ENCODE results near the gene PLEKHO2.
"Not testable (repeated sequence)": the region's sequence is repeated elsewhere in the genome, so short reads cannot be mapped to it uniquely, and the experiment has no call there.

PLEKHO2 gene

GRCh38 chr15:64841344-64842095, at the start of gene PLEKHO2:
Gene PLEKHO2 (plus strand): TSS chr15:64841915. CDS start chr15:64842017, 102 bp downstream.
- peak; percentile 97 for DNase-seq

- DNase-seq, result no peak
These were observed 49.4 kb upstream of the PLEKHO2 start for GRCh38 chr15:64792282-64792681.

GRCh38 chr15:64795299-64795698, 46.4 kb upstream of the PLEKHO2 start:
- not testable (repeated sequence) for DNase-seq

GRCh38 chr15:64795921-64796320, 45.8 kb upstream of the PLEKHO2 start:
- DNase-seq, result not testable (repeated sequence)

- not testable (repeated sequence) for DNase-seq
These were observed 42.8 kb upstream of the PLEKHO2 start for GRCh38 chr15:64798905-64799304.

- DNase-seq, result no peak
These were observed 41.2 kb upstream of the PLEKHO2 start for GRCh38 chr15:64800476-64800875.

GRCh38 chr15:64803526-64803925, 38.2 kb upstream of the PLEKHO2 start:
- no peak for DNase-seq

- DNase-seq, result no peak
These were observed 37.1 kb upstream of the PLEKHO2 start for GRCh38 chr15:64804619-64805018.

- no peak for DNase-seq
These were observed 35.2 kb upstream of the PLEKHO2 start for GRCh38 chr15:64806509-64806908.

GRCh38 chr15:64807051-64807749, 34.5 kb upstream of the PLEKHO2 start:
- DNase-seq, result no peak

GRCh38 chr15:64807751-64808222, 33.9 kb upstream of the PLEKHO2 start:
- DNase-seq, result no peak

- DNase-seq, result no peak
These were observed 32.8 kb upstream of the PLEKHO2 start for GRCh38 chr15:64808785-64809453.

- peak; percentile 65 for DNase-seq
These were observed 31.8 kb upstream of the PLEKHO2 start for GRCh38 chr15:64809649-64810496.

- no peak for DNase-seq
These were observed 31.0 kb upstream of the PLEKHO2 start for GRCh38 chr15:64810497-64811326.

- DNase-seq, result no peak
These were observed 28.6 kb upstream of the PLEKHO2 start for GRCh38 chr15:64813075-64813474.

GRCh38 chr15:64814283-64814682, 27.4 kb upstream of the PLEKHO2 start:
- DNase-seq, result not testable (repeated sequence)

GRCh38 chr15:64814965-64815364, 26.8 kb upstream of the PLEKHO2 start:
- DNase-seq, result peak; percentile 36

- no peak for DNase-seq
These were observed 25.3 kb upstream of the PLEKHO2 start for GRCh38 chr15:64816452-64816851.

GRCh38 chr15:64824929-64825430, 16.7 kb upstream of the PLEKHO2 start:
- no peak for DNase-seq

GRCh38 chr15:64825431-64826294, 16.1 kb upstream of the PLEKHO2 start, which contains the start of gene PIF1:
Gene PIF1 (minus strand): TSS chr15:64825647. CDS start chr15:64824335, 1,312 bp downstream.
- peak; percentile 99 for DNase-seq

Data from inflammatory macrophage treated with lipopolysaccharide for 4 hours (primary cell).